GM23338 (cell line): ENCODE results near the gene MTCH2. TPM values are rescaled to one million over a fixed set of nuclear protein-coding genes. Genes with fewer than 3 reads are reported as not detected.
"Not testable (repeated sequence)": the region's sequence is repeated elsewhere in the genome, so short reads cannot be mapped to it uniquely, and the experiment has no call there.

Experiments used
- ATAC-seq: fragments of 200-7000 bp; cut with Tn5 transposase; 3 replicates; pipeline ENCODE4 v1.9.1; 2020
- DNase-seq: peaks from one replicate; pipeline ENCODE4 v3.0.0-alpha.2; 2015; ENCODE audit warnings: low spot score
- H2AFZ ChIP-seq: fragments of 200-600 bp; sonication (generic); 2 replicates; pipeline ENCODE4 v1.8.0; 2016; ENCODE audit warnings: antibody characterized with exemption, mild to moderate bottlenecking, moderate library complexity
- H3F3A ChIP-seq: fragments of 200-600 bp; sonication (generic); replicated peaks from 2 replicates; pipeline ENCODE4 v1.8.0; 2017; ENCODE audit warnings: antibody characterized with exemption, mixed run types, low read depth
- H3K27ac ChIP-seq: fragments of 200-600 bp; sonication (generic); 2 replicates; pipeline ENCODE4 v1.6.1; 2016; ENCODE audit warnings: low read depth
- H3K27me3 ChIP-seq: fragments of 200-600 bp; sonication (generic); 2 replicates; pipeline ENCODE4 v1.8.0; 2016; ENCODE audit warnings: mild to moderate bottlenecking, mixed run types, moderate library complexity; ENCODE audit not compliant: insufficient read depth
- H3K36me3 ChIP-seq: fragments of 200-600 bp; sonication (generic); 2 replicates; pipeline ENCODE4 v1.8.0; 2016; ENCODE audit warnings: mild to moderate bottlenecking; ENCODE audit not compliant: insufficient read depth
- H3K4me1 ChIP-seq: fragments of 200-600 bp; sonication (generic); 2 replicates; pipeline ENCODE4 v1.8.0; 2016; ENCODE audit warnings: mild to moderate bottlenecking, moderate library complexity; ENCODE audit not compliant: insufficient read depth
- H3K4me2 ChIP-seq: fragments of 200-600 bp; sonication (generic); 2 replicates; pipeline ENCODE4 v1.7.1; 2017; ENCODE audit warnings: mixed run types
- H3K4me3 ChIP-seq: fragments of 200-600 bp; sonication (generic); 2 replicates; pipeline ENCODE4 v1.6.1; 2016; ENCODE audit warnings: mixed run types
- H3K79me2 ChIP-seq: fragments of 200-600 bp; sonication (generic); replicated peaks from 2 replicates; pipeline ENCODE4 v1.8.0; 2017; ENCODE audit warnings: mild to moderate bottlenecking; ENCODE audit not compliant: insufficient read depth
- H3K9me2 ChIP-seq: fragments of 200-600 bp; sonication (generic); 2 replicates; pipeline ENCODE4 v1.8.0; 2017; ENCODE audit not compliant: insufficient read depth
- H4K20me1 ChIP-seq: fragments of 200-600 bp; sonication (generic); replicated peaks from 2 replicates; pipeline ENCODE4 v1.8.0; 2017; ENCODE audit warnings: mild to moderate bottlenecking; ENCODE audit not compliant: insufficient read depth
- H3K27ac Mint-ChIP-seq: 2 replicates; pipeline ENCODE4 v1.8.0; 2020; ENCODE audit warnings: inconsistent platforms, mild to moderate bottlenecking, moderate library complexity, mixed read lengths
- H3K27me3 Mint-ChIP-seq: 3 replicates; pipeline ENCODE4 v1.8.0; 2022; ENCODE audit warnings: low read depth, mild to moderate bottlenecking, moderate library complexity, mixed read lengths, inconsistent platforms; ENCODE audit not compliant: insufficient read depth, poor library complexity
- H3K36me3 Mint-ChIP-seq: 3 replicates; pipeline ENCODE4 v1.8.0; 2021; ENCODE audit warnings: low read depth, mild to moderate bottlenecking, inconsistent platforms, moderate library complexity, mixed read lengths
- H3K4me1 Mint-ChIP-seq: 3 replicates; pipeline ENCODE4 v1.8.0; 2020; ENCODE audit warnings: mild to moderate bottlenecking, inconsistent platforms, mixed read lengths
- H3K4me3 Mint-ChIP-seq: 3 replicates; pipeline ENCODE4 v1.8.0; 2021; ENCODE audit warnings: moderate library complexity, mild to moderate bottlenecking, inconsistent platforms, mixed read lengths
- H3K9me3 Mint-ChIP-seq: 3 replicates; pipeline ENCODE4 v1.8.0; 2020; ENCODE audit warnings: moderate library complexity, mild to moderate bottlenecking, inconsistent platforms, mixed read lengths
- CREB1 ChIP-seq: fragments of 250-450 bp; sonication (Bioruptor Pico); IDR thresholded peaks from 2 replicates; pipeline ENCODE4 v1.5.0; 2020; ENCODE audit warnings: low read depth, mild to moderate bottlenecking, moderate library complexity
- EZH2 ChIP-seq: fragments of 200-600 bp; sonication (generic); IDR thresholded peaks from one replicate; pipeline ENCODE4 v1.8.0; 2017; ENCODE audit warnings: antibody characterized with exemption, mild to moderate bottlenecking, low read depth; ENCODE audit not compliant: unreplicated experiment
- EZH2phosphoT487 ChIP-seq: fragments of 200-600 bp; sonication (generic); IDR thresholded peaks from one replicate; pipeline ENCODE4 v1.8.1; 2018; ENCODE audit warnings: antibody characterized with exemption; ENCODE audit not compliant: unreplicated experiment
- NANOG ChIP-seq: IDR thresholded peaks from 2 replicates; pipeline ENCODE4 v1.6.1; 2016; ENCODE audit warnings: antibody characterized with exemption, borderline replicate concordance
- POLR2AphosphoS5 ChIP-seq: IDR thresholded peaks from 2 replicates; pipeline ENCODE4 v1.6.1; 2016; ENCODE audit warnings: antibody characterized with exemption, low read depth
- STAT1 ChIP-seq: IDR thresholded peaks from one replicate; pipeline ENCODE4 v1.6.1; 2016; ENCODE audit warnings: antibody characterized with exemption; ENCODE audit not compliant: unreplicated experiment
- ZNF331 ChIP-seq: fragments of 250-450 bp; sonication (Bioruptor Pico); IDR thresholded peaks from 2 replicates; pipeline ENCODE4 v1.5.0; 2020; ENCODE audit warnings: low read depth, mild to moderate bottlenecking, moderate library complexity
- polyA plus RNA-seq: library from polyadenylated mRNA; unstranded; fragments of >200 nt; fragmentation: Nextera tagmentation; extraction: Ambion mirVana; gene quantifications from 2 replicates; pipeline ENCODE4 v1.2.1, GENCODE V29; 2016
- total RNA-seq: library from RNA; depleted of rRNA; stranded (reverse); fragments of >200 nt; shearing (Covaris generic); gene quantifications from 2 replicates; pipeline ENCODE4 v1.2.3, GENCODE V29; 2014
- TF ChIP-seq, protein P1 (sequence below), 2 experiments: fragments of 200-600 bp in 1 of 2; sonication (generic) in 1 of 2; conservative IDR thresholded peaks; 2 replicates each; pipeline versions ENCODE4 v1.5.1 to v1.6.1; 2016 to 2017; ENCODE audit warnings: antibody characterized with exemption in 2 of 2, low read depth in 2 of 2, mild to moderate bottlenecking in 2 of 2, moderate library complexity in 1 of 2
- TF ChIP-seq, protein P2 (sequence below): IDR thresholded peaks from 2 replicates; pipeline ENCODE4 v1.6.1; 2016; ENCODE audit warnings: antibody characterized with exemption
- TF ChIP-seq, protein P3 (sequence below): IDR thresholded peaks from one replicate; pipeline ENCODE4 v1.6.1; 2018; ENCODE audit warnings: antibody characterized with exemption; ENCODE audit not compliant: unreplicated experiment

The MTCH2 gene
- total and polyA plus RNA-seq, 2 experiments from 2014 or later, result 90.9 to 155 TPM

DNA sequence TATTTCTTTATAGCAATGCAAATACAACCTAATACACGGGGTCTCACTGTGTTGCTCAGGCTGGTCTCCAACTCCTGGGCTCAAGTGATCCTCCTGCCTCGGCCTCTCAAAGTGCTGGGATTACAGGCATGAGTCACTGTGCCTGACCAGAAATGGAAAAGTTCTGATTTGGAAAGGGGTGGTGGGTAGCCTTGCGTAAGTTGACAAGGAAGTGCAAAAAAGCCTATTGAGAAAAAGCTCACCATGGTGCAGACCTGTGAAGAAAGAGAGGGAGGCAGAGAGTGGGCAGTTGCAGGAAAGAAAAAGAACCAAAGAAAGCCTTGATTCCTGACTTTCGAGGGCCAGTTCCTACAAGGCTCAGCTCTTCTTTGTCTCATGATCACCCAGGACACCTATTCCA, 45.8 kb upstream of the MTCH2 start:
- TF ChIP-seq, protein P1, sequence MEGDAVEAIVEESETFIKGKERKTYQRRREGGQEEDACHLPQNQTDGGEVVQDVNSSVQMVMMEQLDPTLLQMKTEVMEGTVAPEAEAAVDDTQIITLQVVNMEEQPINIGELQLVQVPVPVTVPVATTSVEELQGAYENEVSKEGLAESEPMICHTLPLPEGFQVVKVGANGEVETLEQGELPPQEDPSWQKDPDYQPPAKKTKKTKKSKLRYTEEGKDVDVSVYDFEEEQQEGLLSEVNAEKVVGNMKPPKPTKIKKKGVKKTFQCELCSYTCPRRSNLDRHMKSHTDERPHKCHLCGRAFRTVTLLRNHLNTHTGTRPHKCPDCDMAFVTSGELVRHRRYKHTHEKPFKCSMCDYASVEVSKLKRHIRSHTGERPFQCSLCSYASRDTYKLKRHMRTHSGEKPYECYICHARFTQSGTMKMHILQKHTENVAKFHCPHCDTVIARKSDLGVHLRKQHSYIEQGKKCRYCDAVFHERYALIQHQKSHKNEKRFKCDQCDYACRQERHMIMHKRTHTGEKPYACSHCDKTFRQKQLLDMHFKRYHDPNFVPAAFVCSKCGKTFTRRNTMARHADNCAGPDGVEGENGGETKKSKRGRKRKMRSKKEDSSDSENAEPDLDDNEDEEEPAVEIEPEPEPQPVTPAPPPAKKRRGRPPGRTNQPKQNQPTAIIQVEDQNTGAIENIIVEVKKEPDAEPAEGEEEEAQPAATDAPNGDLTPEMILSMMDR (conservative IDR thresholded peaks at IDR 0.05; ENCODE audit: low read depth in 2 of 2), result no peak
- TF ChIP-seq EZH2 (no peak), CREB1 (CRISPR knock-in tag) (no peak), STAT1 (no peak), NANOG (no peak), POLR2AphosphoS5 (no peak), ZNF331 (no peak), EZH2phosphoT487 (no peak)
- TF ChIP-seq, protein P2, sequence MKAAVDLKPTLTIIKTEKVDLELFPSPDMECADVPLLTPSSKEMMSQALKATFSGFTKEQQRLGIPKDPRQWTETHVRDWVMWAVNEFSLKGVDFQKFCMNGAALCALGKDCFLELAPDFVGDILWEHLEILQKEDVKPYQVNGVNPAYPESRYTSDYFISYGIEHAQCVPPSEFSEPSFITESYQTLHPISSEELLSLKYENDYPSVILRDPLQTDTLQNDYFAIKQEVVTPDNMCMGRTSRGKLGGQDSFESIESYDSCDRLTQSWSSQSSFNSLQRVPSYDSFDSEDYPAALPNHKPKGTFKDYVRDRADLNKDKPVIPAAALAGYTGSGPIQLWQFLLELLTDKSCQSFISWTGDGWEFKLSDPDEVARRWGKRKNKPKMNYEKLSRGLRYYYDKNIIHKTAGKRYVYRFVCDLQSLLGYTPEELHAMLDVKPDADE, result no peak
- TF ChIP-seq, protein P3, sequence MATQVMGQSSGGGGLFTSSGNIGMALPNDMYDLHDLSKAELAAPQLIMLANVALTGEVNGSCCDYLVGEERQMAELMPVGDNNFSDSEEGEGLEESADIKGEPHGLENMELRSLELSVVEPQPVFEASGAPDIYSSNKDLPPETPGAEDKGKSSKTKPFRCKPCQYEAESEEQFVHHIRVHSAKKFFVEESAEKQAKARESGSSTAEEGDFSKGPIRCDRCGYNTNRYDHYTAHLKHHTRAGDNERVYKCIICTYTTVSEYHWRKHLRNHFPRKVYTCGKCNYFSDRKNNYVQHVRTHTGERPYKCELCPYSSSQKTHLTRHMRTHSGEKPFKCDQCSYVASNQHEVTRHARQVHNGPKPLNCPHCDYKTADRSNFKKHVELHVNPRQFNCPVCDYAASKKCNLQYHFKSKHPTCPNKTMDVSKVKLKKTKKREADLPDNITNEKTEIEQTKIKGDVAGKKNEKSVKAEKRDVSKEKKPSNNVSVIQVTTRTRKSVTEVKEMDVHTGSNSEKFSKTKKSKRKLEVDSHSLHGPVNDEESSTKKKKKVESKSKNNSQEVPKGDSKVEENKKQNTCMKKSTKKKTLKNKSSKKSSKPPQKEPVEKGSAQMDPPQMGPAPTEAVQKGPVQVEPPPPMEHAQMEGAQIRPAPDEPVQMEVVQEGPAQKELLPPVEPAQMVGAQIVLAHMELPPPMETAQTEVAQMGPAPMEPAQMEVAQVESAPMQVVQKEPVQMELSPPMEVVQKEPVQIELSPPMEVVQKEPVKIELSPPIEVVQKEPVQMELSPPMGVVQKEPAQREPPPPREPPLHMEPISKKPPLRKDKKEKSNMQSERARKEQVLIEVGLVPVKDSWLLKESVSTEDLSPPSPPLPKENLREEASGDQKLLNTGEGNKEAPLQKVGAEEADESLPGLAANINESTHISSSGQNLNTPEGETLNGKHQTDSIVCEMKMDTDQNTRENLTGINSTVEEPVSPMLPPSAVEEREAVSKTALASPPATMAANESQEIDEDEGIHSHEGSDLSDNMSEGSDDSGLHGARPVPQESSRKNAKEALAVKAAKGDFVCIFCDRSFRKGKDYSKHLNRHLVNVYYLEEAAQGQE, result no peak
- Histone ChIP-seq H3K27ac (no peak overlapping the region), H3K9me2 (no peaks in the 10 kb centered on the region), H3K4me1 (no peaks in the 10 kb centered on the region), H3K4me3 (no peak overlapping the region), H3F3A (no peaks in the 10 kb centered on the region), H2AFZ (no peak overlapping the region), H3K4me2 (no peak overlapping the region), H3K27me3 (no peaks in the 10 kb centered on the region), H3K36me3 (no peaks in the 10 kb centered on the region), H3K79me2 (no peaks in the 10 kb centered on the region), H4K20me1 (no peaks in the 10 kb centered on the region; the same call in 1 of the 2 replicates)
- H3K4me1 Mint-ChIP-seq, result no peaks in the 10 kb centered on the region
- no peaks in the 10 kb centered on the region for H3K36me3 Mint-ChIP-seq
- no peak overlapping the region for H3K27ac Mint-ChIP-seq
- ATAC-seq (no peak), DNase-seq (no peak)
- peaks cover 5% of the 10 kb centered on the region for H3K27me3 Mint-ChIP-seq
- H3K4me3 Mint-ChIP-seq, result no peak overlapping the region
- no peaks in the 10 kb centered on the region for H3K9me3 Mint-ChIP-seq

DNA sequence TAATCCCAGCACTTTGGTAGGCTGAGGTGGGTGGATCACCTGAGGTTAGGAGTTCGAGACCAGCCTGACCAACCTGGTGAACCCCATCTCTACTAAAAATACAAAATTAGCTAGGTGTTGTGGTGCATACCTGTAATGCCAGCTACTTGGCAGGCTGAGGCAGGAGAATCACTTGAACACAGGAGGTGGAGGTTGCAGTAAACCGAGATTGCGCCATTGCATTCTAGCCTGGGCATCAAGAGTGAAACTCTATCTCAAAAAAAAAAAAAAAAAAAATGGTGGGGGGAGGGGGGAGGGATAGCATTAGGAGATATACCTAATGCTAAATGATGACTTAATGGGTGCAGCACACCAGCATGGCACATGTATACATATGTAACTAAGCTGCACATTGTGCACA, 44.3 kb upstream of the MTCH2 start:
- not testable (repeated sequence) for H3K9me3 Mint-ChIP-seq, H3K4me1 ChIP-seq, H3K79me2 ChIP-seq, H3K9me2 ChIP-seq, ATAC-seq, H3K36me3 Mint-ChIP-seq, H3K4me1 Mint-ChIP-seq, H3K27me3 ChIP-seq, H4K20me1 ChIP-seq, H3K4me3 ChIP-seq, H3K27ac Mint-ChIP-seq, H3K27ac ChIP-seq, H3K27me3 Mint-ChIP-seq, H3K4me3 Mint-ChIP-seq, DNase-seq, H3F3A ChIP-seq, H3K4me2 ChIP-seq, H3K36me3 ChIP-seq, H2AFZ ChIP-seq
